ENCODE data around the gene EPB41L1. TPM values are rescaled to one million over a fixed set of nuclear protein-coding genes. Genes with fewer than 3 reads are reported as not detected.

EPB41L1 gene
- polyA plus RNA-seq, 1 donor = 63.3 TPM

DNA sequence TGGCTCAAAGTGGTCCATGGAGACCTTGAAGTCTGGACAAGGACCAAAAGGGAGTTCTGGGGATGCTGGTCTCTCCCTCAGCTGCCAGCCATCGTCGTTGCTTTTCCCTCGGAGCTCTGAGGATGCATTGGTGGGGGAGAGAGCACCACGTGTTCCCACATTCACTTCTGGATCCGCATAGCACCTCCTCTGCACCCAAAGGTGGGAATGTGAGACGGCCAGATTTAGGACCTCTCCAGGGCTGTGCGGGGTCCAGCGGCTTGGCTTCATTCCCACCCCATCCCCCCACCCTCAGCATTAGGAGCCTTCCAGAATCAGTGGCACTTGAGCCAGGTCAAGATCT, 1.1 kb downstream of the EPB41L1 start:
- DNase-seq = no peak

DNA sequence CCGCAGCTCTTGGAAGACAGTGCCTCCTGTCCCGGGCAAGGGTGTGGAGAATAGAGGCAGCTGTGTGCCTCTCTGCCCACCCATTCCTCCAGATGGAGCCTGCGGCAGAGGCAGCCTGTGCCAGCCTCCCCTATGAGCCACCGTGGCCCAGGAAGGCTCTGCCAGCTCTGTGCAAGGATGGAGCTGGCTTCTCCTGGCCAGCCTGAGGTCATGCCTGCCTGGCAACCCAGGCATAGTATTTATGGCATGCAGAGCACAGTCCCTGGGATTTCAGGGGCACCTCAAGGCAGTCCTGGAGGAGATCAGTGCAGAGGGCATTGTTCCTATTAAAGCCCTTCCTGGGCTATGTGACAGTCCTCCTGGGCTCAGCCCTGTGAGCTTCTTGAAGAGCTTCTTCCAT, 1.5 kb downstream of the EPB41L1 start:
- DNase-seq = no peak

DNA sequence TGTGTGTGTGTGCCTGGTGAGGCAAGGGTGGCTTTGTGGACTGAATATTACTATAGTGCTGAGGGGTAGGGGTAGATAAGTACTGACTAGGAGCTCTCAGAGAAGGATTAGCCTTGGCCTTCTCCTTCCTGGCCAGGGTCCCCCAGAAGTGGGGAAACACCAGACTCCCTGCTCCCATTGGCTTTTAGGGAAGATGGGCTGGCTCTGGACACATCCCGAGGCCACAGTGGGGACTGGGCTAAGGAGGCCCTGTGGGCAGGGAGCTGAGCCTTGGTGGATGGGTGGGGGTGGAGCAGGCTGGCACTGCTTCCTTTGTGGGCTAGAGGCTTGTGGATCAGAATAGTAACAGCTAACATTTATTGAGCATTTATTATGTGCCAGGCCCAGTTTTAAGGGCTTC, 3.1 kb downstream of the EPB41L1 start:
- DNase-seq = no peak

DNA sequence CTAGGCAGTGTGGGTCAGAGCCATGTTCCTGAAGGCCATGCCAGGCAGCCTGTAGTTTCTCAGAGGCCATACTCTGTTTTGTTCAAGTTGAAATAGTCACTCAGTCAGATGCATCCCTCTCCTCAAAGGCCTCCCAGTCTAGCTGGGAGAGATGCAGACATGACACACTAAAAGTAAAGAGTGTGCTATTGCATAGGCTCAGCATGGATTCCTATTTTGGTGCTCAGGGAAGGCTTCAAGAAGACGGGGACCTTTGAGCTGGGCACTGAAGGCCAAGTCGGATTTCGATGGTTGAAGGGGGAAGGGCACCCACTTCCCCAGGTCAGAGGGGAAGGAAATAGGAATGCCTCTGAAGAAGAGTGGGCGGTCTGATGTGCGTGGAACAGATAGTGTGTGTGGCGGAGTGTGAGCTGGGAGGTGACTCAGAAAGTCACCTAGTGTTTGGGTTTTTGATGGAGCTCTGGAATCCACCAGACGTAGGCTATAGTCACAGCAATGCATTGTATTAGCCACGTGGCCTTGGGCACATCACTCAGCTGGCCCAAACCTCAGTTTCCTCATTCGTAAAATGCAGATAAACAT, 3.7 kb downstream of the EPB41L1 start:
- no peak for DNase-seq

DNA sequence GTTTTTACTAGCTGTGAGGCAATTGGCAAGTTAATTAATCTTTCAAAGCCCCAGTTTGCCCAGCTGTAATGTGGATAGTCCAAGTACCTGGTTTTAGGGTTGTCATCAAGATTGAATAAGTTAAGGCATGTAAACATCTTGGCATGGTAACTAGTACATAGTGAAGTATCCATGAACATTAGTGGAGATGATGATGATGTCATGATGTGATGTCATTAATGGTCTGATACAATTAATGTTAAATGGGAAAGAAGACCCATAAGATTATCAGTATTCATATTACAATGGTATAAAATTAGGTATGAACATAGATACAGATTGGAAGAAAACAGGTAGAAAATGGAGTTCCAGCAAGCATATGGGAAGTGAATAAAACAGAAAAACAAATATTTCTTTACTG, 5.3 kb downstream of the EPB41L1 start:
- no peak for DNase-seq

DNA sequence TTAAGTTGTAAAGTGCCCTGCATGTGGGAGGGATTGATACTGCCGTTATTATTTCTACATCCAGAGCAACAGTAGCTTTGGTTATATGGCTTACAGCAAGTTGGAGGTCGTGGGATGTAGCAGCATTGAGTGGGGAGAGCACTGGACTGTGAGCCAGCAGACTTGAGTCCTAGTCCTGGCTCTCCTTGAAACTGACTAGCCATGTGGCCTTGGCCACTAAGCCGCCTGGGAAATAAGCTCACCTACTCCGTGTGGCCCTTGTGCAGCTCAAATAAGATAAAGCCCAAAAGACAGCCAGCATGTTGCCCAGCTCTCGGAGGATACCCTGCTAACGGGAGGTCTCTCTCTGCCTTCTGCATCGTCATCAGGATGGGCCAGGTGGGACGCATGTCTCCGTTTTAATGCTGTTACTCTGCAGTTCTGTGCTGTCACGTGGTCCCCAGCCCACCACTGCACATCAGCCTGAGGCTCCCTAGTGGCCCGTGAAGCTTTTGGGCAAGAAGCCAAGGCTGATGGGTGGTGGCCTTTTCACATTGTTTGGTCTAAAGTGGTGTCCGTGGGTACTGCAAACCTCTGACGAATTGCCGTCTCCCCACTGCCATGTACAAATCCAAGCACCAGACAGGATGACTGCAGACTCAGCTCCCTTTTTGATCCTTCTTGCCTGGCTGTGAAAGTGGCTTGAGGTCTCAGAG, 7.9 kb downstream of the EPB41L1 start:
- no peak for DNase-seq

DNA sequence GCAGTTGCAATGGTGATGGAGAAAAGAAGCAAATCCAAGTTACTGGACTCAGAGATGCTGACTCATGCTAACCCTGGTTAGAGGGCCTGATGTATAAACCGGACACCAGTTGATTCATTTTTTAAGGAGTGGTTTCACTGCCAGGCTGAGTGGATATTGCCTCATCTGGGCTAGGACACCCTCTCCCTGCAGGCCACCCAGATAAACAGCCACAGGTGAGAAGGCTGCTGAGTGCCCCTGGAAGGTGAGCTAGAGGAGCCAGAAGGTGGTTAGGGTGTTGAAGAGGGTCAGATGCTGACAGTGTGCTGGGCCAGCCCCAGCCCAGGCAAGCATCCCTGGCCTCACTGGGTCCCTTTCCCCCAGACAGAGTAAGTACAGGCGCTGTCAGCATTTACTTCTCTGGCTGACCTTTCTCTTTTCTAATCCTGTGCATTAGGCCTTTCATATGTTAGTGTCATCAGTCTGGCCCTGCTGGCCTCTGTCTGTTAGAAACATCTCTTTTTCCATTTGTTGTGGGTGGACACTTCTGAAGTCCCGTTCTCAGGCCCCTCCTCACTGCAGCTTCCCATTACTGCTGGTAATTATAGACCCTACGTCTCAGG, 13.5 kb downstream of the EPB41L1 start:
- DNase-seq = no peak

DNA sequence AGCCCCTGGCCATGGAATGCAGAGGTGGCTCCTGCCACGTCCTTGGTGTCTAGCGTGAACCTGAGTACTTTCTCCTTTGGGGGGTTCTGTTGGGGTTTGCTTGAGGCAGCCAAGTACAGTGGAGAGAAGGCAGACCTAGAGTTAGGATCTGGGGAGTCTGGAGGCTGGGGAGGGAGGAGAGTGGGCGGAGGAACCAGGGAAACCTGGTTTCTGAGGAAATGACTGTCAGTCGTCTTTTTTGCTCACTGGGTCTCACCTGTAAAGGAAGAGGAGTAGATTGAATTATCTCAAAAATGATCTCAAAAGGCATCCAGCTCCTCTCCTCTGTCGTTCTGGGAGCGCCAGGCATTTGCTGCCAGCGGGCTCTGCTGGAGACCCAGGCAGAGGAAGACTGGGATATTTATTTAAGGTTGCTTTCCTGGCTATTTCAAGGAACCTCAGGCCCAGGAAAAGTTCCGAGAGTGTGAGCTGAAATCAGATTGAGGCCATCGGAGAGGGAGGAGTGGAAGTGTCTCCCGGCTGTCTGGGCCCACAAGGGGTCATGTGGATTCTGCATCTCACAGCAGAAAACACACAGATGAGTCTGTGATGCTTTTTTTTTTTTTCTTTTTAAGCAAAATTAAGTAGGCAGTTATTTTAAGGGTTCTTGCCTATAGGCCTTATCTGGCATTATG, 16.1 kb downstream of the EPB41L1 start:
- no peak for DNase-seq

DNA sequence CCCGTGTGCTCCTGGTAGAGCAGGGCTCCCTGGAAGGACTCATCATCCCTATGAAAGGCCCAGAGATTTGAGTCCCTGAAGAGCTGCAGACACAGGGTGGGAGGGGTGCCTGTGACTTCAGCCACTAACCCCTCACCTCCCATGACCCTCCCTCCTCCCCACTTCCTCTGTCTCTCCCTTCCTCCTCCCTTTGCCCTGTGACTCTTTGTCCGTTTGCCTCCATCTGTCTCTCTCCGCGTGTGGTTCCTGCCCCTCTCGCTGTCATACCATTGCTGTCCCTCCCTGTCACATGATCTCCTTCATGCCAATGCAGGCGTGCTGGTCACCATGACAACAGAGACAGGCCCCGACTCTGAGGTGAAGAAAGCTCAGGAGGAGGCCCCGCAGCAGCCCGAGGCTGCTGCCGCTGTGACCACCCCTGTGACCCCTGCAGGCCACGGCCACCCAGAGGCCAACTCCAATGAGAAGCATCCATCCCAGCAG, 19.0 kb downstream of the EPB41L1 start:
- peak; percentile 77 for DNase-seq

DNA sequence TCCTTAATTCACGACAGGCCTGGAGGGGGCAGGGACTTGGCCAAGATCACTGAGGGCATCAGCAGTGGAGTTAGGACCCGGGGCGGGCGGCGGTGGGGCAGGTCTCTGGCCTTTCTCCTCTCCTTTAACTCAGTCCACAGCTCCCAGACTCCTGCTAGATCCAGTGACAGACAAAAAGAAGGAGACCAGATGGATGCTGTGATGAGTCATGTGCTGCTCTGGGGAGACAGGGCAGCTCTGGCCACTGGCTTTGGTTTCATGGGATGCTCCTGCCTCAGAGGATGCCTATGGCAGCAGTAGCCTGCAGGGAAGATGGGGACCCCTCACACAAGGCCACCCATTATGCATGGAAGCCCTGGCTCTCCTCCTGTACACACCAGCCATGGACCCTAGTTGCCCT, 20.5 kb downstream of the EPB41L1 start:
- no peak for DNase-seq

DNA sequence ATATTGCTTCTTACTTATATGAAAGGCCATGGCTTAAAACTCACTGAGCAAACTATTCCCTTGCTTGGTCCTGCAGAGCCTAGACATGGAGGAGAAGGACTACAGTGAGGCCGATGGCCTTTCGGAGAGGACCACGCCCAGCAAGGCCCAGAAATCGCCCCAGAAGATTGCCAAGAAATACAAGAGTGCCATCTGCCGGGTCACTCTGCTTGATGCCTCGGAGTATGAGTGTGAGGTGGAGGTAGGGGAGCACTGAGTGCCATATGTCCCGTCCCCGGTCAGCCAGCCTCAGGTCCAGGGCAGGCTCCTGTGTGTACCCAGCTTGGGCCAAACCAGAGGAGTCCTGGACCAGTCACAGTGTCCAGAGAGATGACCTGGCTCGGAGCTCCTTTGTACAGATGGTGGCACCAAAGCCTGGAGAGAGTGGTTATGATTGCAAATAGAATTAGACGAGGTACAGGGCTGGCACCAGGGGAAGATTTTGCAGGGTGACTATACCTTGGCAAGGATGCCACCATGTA, 21.0 kb downstream of the EPB41L1 start:
- DNase-seq = no peak

DNA sequence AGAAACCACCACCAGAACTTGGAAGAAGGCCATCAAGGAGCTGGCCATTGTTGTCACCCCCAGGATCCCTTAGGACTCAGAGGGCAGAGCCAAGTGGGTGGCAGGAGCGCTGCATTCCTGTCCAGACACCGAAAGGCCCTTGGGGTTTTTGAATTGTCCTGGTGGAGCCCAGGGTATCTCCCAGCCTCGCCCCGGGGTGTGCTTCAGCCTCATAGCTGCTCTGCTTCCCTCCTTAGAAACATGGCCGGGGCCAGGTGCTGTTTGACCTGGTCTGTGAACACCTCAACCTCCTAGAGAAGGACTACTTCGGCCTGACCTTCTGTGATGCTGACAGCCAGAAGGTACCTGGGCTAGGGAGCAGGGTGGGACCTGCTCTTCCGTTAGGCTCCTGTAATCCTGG, 23.2 kb downstream of the EPB41L1 start:
- no peak for DNase-seq

DNA sequence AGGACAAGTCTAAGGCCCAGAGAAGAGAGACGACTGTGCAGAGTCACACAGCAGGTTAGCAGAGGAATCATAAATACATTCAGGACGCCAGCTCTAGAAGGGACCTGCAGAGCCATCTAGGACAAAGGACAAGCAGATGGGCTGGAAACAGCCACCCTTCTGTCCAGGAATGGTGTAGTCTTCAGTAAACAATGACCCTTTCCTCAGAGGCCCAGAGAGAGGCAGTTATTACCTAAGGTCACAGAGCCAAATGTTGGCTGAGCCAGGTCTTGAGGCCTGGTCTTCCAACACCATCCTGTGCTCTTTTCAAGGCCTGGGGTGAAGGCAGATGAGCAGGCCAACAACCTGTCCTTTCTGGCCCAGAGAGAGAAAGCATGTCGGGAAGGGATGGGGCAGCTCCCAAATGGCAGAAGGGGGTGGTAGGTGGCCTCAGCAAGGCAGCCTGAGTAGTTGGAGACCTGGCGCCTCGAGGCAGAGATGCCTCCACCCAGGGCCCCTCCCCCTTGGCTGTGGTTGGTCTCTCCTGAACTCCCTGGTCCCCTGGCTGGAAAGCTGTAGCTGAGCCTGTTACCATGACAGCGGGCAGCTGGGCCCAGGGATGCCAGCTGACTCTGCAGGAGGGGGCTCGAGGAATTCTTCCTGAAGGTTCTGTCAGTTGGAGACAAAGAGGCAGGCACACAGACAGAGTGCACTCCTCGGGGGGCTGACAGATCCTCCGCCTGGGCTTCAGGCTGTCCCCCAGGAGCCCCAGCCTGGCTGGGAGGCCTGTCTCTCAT, 24.8 kb downstream of the EPB41L1 start:
- no peak for DNase-seq

DNA sequence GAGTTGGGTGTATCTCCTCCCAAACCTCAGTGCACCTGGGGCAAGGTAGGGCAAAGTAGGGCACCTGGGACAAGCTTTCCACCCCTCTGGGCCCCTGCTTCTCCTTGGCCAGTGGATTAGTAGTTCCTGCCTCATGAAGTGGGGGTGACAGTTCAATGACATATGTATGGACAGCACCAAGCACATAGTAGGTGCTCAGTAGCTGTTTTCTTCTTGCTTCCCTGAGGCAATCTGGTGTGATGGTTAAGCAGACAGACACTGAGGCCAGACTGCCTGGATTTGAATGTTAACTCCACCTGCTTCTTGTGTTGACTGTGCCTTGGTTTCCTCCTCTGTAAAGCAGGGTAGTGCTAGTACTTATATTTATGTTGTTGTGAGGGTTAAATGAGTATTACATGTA, 25.8 kb downstream of the EPB41L1 start:
- no peak for DNase-seq

DNA sequence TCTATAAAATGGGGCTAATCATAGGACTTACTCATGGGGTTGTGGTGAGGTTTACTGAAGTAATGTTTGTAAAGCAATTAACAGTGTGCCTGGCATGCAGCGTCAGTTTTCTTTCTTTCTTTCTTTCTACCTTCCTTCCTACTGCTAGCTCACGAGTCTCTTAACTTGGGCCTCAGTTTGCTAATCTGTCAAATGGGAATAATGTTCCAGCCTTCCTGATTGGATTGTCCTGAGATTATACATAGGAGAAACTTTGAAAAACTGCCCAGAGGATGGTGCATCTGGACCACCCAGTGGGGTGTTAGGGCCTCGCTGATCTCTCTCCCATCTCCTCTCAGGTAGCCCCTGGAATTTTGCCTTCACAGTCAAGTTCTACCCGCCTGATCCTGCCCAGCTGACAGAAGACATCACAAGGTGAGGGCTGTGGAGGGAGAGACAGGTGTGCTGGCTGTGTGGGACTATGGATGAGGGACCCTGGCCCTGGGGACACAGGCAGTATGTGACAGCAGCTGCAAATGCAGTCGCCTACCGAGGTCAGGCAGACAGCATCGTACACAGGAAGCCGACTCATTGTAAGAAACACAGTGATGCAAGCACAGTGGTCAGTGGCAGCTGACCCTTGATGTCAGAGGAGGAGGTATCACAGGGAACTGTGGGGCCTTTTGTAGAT, 27.5 kb downstream of the EPB41L1 start:
- DNase-seq = no peak

DNA sequence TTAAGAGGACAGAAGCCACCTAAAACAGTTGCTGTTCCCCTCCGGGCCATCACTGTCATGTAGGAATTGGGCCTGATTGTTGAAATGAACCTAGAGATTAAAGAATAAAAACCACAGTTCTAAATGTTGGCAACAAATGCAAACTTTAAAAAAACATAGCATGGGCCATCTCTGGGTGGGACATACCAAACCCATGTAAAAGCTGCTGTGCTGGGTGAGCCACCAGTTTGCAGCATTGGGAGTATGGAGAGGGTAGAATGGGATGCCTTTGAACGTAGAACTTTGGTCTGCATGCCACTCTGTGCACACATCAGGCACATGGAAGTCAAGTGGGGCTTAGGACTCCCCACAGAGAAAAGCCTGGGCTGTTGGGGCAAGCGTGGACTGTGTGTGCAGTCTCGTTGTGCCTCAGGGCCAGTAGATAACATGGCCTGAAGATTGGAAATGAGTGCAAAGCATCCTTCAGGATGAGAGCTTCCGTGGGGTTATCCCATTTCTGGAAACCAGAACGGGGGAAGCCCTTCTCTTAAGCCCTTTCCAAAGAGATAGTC, 28.1 kb downstream of the EPB41L1 start:
- DNase-seq = no peak

DNA sequence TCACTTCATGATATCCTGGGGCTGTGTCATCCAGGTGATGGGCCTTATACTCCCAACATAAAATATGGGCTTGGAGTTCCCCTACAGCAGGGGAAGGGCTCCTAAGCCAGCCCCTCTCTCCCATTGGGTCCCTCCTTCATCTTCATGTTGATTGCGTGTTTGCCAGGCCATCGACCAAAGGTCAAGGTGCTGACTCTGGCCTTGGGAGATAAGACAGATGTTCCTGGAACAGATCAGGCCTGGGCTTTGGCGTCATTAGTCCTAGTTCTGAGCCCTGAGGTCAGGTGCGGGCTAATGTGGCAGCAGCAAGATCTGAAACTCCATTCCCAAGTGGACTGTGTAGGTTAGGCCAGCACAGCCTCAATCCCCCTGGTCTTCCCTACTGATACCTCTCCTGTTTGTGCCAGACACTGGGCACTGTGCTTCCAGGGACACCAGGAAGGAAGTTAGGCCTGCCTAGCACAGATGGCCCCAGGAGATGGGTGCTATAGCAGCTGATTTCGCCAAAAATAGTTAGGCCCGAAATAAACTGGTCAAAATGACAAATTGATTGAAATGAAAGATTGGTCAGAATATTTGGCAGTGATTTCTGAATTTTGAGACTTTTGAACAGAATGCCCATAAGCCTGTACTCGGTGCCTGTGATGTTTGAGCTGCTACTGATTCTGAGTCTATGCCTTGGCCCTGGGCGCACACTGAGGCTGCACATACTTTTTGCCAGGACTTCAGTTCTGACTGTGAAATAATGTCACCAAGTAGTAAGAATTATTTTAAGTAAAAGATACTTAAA, 28.8 kb downstream of the EPB41L1 start:
- no peak for DNase-seq

DNA sequence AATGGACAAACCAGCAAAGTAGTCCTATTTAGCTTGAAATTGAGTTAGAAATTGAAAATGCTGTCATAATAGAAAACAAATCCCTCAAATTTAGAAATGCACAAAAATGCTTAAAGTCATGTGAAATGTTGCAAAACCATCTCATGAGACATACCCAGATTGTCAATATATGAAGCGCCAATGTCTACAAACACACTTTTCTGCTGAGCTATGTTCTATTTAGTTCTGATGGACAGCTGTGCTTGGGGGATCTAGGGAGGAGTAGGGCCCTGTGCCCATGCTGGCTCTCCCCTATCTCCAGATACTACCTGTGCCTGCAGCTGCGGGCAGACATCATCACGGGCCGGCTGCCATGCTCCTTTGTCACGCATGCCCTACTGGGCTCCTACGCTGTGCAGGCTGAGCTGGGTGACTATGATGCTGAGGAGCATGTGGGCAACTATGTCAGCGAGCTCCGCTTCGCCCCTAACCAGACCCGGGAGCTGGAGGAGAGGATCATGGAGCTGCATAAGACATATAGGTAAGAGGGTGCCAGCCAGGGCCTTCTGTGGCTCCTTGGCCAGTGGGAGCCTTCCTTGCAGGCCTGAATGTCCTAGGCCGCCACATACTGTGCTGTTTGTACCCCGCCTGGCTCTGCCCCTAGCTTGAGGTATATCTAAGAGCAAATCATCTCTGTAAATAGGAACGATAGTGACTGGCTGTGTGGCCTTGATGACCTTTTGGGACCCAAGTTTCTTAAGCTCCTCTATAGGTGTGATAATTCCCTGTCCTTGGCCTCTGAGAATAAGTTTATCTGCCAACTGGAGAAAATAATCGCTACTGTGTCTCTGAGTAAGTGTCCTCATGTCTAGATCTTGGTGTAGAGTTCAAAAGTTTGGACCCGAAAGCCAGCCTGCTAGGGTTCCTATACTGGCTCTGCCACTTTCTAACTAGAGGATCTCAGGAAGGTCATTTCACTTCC, 30.6 kb downstream of the EPB41L1 start:
- DNase-seq = no peak

Data from left kidney (tissue), 2 donors.